RKO (cell line): ENCODE results near the gene KLF9.

Source experiments
- DNase-seq: peaks from one replicate; pipeline ENCODE4 v3.0.0-alpha.2; 2016; ENCODE audit warnings: low spot score

Gene KLF9

DNA sequence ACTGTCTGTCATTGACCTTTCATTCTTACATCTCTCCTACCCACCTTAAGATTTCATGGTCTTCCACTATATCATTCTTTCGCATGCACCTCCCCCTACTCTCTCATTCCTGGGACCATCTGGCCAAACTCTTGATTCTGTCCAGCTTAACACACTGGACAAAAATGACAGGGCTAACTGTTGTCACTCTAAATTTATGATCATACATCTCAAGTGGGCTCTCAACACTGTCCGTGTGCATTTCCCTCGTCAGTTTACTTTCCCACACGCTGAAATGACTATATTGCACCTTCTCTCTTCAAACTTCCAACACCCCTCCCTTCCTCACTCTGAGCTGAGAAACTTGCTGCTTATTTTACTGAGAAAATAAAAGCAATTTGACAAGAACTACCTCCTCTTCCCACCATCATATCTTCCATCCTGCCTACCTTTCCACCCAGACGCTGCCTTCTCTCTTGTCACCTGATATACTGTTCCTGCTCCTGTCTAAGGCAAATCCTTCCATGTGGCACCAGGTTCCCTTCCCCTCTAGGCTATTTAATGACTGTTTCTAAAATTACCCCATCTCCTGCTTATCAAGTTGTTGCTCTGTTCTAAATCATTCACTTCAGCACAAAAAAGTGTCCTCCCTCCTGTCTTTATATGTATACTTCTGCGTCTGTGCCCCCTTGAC is 8.1 kb upstream of the KLF9 start:
- no peak for DNase-seq

DNA sequence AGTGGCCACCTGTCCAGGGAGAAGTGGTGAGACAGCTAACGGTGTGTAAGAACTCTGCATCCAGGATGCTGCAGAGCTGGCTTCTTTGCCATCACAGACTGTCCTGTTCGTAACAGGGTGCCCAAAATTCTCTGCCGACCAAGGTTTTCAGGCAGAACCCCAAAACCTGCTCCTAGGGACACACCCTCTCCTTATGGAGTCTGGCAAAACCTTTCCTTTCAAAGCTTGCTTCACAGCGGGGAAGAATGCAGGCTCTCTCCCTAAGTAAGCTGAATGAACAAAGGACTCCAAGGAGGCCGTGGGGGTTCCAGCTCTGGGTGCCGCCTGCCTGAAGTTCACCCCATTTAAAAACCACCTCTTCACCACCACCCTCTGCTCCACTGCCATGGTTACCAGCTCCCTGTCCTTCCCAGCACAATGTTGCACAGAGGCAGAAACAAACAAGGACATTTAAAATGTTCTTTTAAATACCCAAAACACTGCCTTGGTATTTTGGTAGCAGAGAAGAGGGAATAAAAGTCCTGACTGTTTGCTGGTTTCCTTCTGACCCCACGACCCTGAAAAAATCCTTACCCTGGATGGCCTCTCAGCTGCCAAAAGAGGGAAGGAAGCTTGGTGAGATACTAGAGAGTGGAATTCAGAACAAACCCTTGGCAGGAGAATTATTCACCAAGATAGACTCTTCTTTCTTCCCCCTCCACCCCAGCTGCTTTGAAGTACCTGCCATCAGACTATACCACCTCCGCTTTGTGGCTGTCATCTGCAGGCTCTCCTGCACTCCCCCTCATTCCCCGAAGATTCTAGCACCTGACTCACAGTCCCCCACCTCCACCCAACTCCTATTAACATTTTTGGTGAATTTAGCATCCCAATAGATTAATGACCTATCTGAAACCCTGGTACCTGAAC is 7.1 kb upstream of the KLF9 start:
- DNase-seq: no peak

DNA sequence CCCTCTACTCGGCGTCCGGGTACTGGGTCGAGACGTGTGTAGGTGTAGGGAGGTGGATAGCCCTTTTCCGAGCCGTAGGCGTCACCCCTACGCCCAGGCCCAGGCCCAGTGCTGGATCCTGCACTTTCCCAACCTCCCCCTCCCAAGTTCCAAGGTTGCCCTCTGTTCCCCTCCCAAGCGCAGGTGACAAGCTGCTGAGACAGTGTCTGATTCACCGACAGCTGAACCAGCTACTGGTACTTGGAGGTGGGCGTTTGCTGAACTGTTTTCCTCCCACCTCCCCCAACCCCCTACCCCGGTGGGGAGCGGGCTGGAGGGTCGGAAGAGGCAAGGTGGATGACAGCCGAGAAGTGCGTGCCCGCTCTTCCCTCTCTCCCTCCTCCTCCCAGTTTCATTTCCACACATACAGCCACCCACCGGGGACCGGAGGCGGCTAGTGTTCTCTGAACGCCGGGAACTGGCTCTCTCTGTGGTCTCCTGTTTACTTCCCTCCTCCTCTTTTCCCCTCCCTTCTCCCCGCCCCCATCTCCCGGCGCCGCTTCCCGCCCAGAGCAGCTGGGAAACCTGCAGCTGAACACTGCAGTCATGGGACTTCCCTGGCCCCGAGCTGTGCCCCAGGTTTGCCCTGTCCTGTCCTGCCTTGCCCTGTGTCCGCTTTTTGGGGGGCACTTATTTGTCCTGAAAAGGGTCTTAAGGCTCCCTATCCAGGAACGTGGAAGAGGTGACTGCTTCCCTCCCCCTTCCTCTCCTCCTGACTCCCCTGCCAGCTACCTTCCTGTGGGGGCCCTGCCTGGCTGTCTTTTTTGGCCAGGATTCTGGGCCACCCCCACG is 6.2 kb upstream of the KLF9 start:
- peak; percentile 84 for DNase-seq

- DNase-seq: peak; percentile 95
Measured at GRCh38 chr9:70419556-70420440, 5.3 kb upstream of the KLF9 start.

GRCh38 chr9:70418822-70419555 is 4.5 kb upstream of the KLF9 start:
- peak; percentile 94 for DNase-seq

DNA sequence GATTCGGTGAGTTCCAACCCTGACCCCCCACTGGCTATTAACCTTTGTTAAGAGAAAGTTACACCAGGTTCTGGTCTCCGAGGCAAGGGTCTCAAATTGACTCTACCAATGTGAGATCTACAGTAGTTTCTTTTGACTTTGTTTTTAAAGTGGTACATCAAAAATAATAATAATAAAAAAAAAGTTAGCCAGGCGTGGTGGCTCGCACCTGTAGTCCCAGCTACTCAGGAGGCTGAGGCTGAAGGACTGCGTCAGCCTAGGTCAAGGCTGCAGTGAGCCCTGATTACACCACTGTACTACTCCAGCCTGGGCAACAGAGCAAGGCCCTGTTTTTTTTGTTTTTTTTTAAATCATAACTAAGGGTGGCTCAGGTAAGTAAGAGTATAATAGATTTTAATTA is 1.0 kb upstream of the KLF9 start:
- no peak for DNase-seq

- no peak for DNase-seq
Measured at GRCh38 chr9:70415041-70415440, 584 bp upstream of the KLF9 start.

- DNase-seq: no peak
Measured at GRCh38 chr9:70413464-70413798, 1.0 kb downstream of the KLF9 start.

DNA sequence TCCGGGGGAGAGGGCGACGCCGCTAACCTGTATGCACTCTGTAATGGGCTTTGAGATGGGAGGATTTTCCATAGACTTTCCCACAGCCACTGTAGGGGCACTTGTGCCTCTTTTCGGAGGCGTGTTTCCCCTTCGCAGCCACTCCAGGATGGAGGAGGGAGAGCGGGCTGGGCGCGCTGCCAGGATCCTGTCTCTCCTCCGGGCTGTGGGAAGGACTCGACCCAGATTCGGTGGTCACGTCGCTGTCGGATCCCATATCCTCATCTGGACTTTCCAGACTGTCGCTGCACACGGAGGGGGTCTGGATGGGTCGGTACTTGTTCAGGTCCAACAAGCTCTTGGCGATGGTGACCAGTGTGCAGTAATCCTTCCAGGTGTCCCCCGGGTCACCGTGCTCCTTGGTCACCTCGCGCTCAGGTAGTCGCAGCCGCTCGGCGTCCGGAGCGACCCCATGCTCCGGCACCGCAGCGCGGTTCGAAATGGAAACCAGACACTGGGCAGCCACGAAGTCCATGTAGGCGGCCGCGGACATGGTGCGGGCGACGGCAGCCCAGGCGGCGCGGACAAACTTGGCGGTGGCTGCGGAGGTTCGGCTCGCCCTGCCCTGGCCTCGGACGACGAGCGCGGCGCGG is 1.5 kb downstream of the KLF9 start:
- DNase-seq: no peak

DNA sequence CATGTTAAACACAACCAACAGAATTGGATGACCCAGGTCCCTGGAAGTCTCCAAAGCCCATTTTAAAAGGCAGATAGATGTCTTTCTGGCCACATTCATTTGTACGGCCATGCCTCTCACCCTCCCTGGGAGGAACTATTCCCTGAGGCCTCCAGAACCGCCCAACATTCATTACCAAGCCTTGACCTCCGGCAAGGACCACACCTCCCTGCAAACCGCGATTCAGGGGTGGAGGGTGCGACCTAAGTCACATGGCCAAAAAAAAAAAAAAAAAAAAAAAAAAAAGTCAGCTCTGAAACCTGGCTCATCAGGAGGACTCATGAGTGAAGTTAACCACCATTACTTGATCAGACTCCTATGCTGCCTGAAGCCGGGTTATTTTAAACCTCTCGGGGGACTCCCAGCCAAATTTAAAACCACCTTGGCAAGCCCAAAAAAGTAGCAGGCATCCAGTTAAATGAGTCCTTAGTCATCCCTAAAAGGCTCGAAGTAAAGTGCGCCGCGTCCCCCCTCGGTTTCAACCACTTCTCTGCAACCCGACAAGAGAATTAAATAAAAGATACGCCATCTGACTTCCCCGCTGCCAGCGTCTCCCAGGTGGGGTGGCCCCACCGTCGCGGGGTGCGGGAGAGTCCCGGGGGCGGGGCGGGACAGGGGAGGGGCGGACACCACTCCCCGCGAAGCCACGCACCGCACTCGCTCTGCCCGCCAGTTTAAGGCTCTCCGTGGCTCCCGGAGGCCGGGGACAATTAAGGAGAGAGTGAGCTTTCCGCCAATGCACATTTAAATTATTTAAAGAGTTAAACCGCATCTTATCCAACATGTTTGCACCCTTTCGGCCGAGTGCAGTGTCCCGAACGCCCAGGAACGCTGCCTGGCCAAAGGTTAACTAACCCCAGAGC is 2.3 kb downstream of the KLF9 start:
- DNase-seq: no peak

DNA sequence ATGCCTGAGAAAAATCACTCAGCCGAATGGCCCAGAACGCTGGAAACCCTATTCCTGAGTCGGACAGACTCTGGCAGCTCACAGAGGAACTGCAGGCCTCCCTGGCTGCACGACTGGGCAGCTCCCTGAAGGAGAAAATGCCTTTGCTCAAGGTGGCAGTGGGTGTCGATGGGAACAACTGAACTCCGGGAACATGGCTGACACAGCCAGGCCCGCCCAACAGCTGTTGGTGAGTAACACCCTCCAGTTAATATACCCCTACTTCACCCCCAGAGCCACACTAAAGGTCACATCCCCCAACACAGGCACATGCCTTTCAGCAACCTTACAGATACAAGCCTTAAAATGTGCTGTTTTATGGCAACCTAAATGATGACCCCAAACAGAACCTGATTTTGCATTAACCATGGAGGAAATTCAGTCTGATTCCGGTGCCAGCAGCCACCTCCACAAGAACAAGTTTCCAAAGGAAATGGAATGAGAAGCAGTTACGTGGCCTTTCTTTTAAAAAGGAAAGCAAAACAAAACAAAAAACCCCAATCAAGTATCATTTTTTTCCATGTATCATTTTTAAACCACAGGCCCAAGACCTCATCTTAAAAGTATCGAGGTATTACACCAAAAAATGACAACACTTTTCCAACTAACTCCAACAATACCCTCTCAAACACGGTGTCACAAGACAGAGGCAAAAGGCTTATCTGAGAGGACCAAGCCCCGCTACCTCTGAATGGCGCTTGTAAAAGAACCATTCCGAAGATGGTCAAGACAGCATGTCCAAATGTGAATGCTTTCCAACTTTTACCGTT is 3.1 kb downstream of the KLF9 start:
- DNase-seq: no peak

- DNase-seq: no peak
Measured at GRCh38 chr9:70410368-70410767, 4.1 kb downstream of the KLF9 start.

GRCh38 chr9:70409800-70410199 is 4.7 kb downstream of the KLF9 start:
- DNase-seq: no peak

GRCh38 chr9:70409280-70409679 is 5.2 kb downstream of the KLF9 start:
- no peak for DNase-seq

- DNase-seq: no peak
Measured at GRCh38 chr9:70408393-70409040, 5.9 kb downstream of the KLF9 start.

DNA sequence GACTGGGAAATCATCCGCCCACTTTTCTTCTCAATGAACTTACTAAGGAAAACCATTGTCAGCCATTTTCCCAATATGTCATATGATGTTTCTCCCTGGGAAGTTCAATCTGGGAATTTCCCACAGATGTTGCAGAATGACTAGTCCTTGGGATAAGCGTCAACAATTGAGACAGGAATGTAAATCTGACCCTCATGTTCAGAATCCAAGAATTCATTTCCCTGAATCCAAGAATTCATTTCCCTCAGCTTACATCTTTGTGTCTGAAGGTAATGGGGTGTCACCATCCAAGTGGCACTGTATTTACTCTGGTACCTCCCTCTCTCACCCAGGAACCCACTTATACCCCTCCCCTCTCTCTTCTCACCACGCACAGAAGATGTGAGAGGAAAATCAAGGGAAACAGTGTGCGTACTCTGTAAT is 7.4 kb downstream of the KLF9 start:
- DNase-seq: no peak

GRCh38 chr9:70406434-70406862 is 8.0 kb downstream of the KLF9 start:
- no peak for DNase-seq
